GM12864 (cell line): Measurements from ENCODE around the gene CHN2.

Experiments
- DNase-seq: peaks from one replicate; pipeline ENCODE4 v3.0.0-alpha.2; 2011; ENCODE audit warnings: low read depth
- H3K4me3 ChIP-seq: 2 replicates; pipeline ENCODE4 v1.5.1; 2011; ENCODE audit warnings: mild to moderate bottlenecking, low read depth, low read length, control low read depth
- TF ChIP-seq, protein P1 (sequence below): IDR thresholded peaks from 2 replicates; pipeline ENCODE4 v1.5.1; 2011; ENCODE audit warnings: low read depth, mild to moderate bottlenecking, moderate library complexity, low read length, control low read depth, inconsistent platforms; ENCODE audit errors: missing control alignments

Gene CHN2

DNA sequence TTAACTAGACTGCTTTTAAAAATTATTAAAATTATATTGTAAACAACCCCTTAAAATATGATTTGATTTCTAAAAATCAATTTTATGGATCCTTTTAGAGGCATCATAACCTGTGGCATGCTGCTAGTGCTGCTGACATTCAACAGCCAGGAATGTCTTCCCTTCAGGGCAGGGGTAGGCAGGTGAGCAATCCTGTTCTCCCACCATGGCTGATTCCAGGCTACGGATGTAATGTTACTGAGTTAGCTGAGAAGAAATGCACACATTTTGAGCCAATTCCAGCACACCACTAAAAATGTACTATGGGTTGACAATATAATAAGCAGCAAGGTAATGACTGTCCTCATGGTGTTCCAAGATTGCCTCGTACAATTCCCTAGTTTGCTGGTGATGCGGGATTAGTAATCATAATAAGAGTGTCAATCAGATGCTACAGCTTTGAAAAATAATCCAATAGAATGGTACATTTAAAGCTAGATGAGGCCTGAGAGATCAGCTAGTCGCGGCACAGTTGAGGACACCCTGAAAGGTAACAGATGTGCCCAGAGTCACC, 260.4 kb downstream of the CHN2 start:
- TF ChIP-seq, protein P1, sequence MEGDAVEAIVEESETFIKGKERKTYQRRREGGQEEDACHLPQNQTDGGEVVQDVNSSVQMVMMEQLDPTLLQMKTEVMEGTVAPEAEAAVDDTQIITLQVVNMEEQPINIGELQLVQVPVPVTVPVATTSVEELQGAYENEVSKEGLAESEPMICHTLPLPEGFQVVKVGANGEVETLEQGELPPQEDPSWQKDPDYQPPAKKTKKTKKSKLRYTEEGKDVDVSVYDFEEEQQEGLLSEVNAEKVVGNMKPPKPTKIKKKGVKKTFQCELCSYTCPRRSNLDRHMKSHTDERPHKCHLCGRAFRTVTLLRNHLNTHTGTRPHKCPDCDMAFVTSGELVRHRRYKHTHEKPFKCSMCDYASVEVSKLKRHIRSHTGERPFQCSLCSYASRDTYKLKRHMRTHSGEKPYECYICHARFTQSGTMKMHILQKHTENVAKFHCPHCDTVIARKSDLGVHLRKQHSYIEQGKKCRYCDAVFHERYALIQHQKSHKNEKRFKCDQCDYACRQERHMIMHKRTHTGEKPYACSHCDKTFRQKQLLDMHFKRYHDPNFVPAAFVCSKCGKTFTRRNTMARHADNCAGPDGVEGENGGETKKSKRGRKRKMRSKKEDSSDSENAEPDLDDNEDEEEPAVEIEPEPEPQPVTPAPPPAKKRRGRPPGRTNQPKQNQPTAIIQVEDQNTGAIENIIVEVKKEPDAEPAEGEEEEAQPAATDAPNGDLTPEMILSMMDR = no peak
- no peak overlapping the region for H3K4me3 ChIP-seq
- no peak for DNase-seq

DNA sequence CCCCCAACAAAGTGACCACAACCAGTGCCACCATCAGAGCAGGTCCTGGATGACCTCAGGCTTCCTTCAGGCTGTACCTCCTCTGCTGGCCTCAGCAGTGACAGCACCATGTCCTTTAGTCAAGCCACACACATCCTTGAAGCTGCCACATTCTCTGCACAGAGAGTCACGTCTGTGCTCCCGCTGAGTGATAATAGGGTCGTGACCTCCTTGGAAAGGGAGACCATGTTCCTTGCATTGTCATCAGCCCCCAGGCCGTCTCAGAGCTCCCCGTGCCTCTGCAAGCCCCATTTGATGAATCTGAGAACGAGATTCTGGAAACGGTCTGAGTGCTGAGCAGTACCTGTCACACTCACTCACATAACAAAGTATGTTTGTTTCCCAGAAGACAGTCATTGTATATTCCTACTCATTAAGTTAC, 262.6 kb downstream of the CHN2 start:
- TF ChIP-seq, protein P1 = no peak
- H3K4me3 ChIP-seq = no peak overlapping the region
- DNase-seq = no peak

DNA sequence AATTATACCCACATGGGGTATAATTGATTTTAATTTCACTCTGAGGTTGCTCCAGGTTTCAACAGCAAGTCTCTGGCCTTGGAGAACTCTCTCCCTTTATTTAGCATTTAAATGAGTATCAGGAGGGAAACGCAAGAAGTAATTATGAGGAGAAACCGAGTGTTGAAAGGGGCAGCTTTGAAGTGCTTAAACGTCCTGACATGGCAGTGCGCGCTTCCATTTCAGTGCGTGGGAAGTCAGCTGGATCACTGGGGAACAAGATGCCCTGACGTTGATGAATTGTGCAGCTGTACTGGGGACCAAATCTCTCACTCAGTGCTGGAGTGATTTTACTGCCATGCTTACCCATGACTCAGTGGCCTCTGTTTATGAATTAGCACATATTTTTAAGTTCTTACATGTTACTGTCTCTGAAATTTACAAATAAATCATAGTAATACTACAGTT, 263.0 kb downstream of the CHN2 start:
- DNase-seq = no peak
- TF ChIP-seq, protein P1 = no peak
- H3K4me3 ChIP-seq = no peak overlapping the region

DNA sequence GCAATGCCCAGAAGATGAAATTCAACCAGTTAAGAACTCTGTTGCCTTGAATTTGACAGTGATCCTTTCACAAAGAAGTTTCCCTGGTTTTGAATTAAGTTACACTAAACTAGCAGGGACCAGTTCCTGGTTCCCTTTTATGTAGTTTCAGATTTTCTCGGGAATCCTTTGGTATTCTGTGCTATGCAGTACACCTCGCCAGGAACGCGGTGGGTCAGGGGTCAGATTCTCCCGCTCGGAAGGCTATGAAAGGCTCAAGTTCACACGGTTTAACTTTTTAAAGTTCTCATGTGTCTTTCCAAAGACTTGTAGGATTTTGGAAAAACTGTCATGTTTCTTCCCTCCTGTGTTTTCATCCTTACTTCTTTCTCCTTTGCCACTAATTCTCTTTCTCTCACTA, 264.4 kb downstream of the CHN2 start:
- TF ChIP-seq, protein P1 = no peak
- no peak for DNase-seq
- H3K4me3 ChIP-seq = no peak overlapping the region

DNA sequence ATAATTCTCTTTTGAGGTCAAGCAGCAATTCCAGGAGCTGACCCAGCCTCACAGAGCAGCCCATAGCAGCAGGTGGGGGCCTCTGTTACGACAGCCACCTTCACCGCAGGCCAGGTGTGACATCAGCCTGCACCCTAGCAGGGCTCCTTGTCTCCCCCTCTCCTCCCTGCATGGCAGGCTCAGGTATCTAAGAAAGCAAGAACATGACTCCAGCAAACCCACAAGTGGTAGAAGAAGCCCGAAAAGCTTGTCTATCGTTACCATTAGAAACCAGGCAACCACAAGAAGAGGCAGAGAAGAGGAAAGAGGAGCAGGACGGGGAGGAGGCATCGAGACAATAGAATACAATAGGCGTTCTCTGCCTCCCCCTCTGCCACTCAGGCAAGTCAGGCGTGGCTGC, 265.0 kb downstream of the CHN2 start:
- H3K4me3 ChIP-seq = no peak overlapping the region
- DNase-seq = no peak
- TF ChIP-seq, protein P1 = no peak

DNA sequence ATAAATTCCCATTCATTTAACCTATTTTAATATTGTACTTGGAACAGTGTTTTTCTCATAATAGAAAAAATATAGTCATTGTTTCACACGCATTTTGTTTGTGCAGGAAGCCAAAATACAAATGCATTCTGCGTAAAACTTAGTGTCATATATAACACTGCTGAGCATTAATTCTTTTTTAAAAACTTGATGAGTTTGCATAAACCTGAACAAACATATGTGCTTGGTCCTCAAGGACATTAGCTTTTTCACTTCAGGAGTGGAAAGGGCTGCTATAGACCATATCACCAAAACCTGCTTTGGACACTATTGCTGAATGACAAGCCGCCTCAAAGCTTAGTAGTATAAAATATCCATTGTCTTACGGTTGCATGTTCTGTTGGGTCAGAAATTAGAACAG, 267.4 kb downstream of the CHN2 start:
- no peak for DNase-seq
- TF ChIP-seq, protein P1 = no peak
- no peak overlapping the region for H3K4me3 ChIP-seq

DNA sequence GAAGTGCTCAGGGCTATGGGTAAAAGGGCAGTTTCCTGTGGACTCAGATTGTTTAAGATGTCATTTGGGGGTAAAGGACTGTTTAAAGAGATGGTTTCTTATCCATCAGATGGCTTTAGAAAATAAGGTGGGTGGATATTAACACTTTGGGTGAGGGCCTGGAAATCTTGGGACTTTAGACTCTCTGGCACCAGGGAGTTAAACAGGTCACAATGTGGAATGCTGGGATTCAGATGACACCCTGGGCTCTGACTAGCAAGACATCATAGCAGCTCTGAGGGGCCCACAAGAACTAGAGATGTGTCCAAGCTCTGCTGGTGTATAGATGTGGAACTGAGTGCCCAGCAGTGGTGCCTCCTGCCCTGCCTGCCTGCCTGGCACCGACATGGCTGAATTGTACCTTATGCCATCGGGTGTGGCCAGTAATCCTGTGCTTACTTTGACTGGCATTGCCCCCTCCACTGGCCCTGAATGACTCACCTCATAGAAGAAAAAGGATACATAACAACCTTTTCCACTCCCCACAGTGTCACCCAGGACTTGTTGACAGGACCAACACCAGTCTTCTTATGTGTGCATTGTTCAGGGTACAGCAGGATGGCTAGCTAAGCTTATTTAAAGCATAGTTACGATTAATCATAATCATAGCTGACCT, 269.1 kb downstream of the CHN2 start:
- DNase-seq = no peak
- H3K4me3 ChIP-seq = no peak overlapping the region
- TF ChIP-seq, protein P1 = no peak
